A549 (cell line): ENCODE data around the gene CTBP1.

Experiments
- CTCF ChIP-seq: fragments of >200 bp; sonication (Bioruptor Twin); formaldehyde crosslinking; IDR thresholded peaks from 3 replicates; pipeline ENCODE4 v1.5.1; 2016
- HOXA7 ChIP-seq: fragments of 250-450 bp; sonication (Bioruptor Pico); IDR thresholded peaks from 2 replicates; pipeline ENCODE4 v1.5.0; 2020; ENCODE audit warnings: mild to moderate bottlenecking, moderate library complexity
- JUN ChIP-seq, 2 experiments: fragments of >200 bp; sonication (Bioruptor Twin); formaldehyde crosslinking; IDR thresholded peaks; 2 replicates in 1 of 2; 3 replicates in 1 of 2; pipeline ENCODE4 v1.6.1; 2016 to 2017
- KDM1A ChIP-seq: fragments of 200-600 bp; sonication (generic); IDR thresholded peaks from 2 replicates; pipeline ENCODE4 v1.6.1; 2016; ENCODE audit warnings: low read depth, mild to moderate bottlenecking
- POLR2A ChIP-seq: IDR thresholded peaks from 2 replicates; pipeline ENCODE4 v1.6.1; 2012; ENCODE audit warnings: mild to moderate bottlenecking, low read length
- REST ChIP-seq: fragments of 200-600 bp; sonication (generic); IDR thresholded peaks from 2 replicates; pipeline ENCODE4 v1.6.1; 2016; ENCODE audit warnings: antibody characterized with exemption, mild to moderate bottlenecking, moderate library complexity
- TF ChIP-seq, protein P1 (sequence below): IDR thresholded peaks from 2 replicates; pipeline ENCODE4 v1.6.1; 2012

- TF ChIP-seq JUN (IDR thresholded peaks at IDR 0.05) (no peak), REST (no peak), KDM1A (no peak), HOXA7 (CRISPR knock-in tag) (no peak), POLR2A (no peak), CTCF (no peak)
- TF ChIP-seq, protein P1, sequence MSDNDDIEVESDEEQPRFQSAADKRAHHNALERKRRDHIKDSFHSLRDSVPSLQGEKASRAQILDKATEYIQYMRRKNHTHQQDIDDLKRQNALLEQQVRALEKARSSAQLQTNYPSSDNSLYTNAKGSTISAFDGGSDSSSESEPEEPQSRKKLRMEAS, result no peak
Measured at GRCh38 chr4:1172228-1172851, 76.6 kb downstream of the CTBP1 start, which contains the start of gene SPON2.
